ENCODE data around the gene PTPN2.

PTPN2 gene

DNA sequence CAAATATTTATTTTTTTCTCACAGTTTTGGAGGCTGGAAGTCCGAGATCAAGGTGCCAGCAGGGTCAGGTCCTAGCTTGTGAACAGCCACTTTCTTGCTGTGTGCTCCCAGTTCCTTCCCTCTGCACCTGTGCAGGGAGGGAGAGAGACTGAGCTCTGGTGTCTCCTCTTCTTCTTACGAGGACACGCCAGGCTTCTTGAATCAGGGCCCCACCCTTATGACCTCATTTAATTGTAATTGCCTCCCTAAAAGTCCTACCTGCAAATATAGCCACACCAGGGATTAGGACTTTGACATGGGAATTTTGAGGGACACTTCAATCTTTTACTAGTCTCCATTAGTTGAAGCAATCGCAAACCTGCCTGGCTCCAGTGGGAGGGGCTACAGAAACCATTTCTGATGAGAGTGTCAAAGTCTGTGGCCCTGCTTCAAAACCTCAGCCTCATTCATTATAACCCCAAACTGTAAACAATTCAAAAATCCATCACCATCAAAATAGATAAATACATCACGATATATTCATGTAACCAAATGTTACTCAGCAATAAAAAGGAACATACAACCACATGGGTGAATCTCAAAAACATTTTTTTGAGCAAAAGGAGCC lies 45.5 kb upstream of the PTPN2 start:
- Histone ChIP-seq H3K27ac (ENCODE audit: extremely low read depth, low read depth, low read length) (no peak overlapping the region), H3K36me3 (ENCODE audit: control insufficient read depth in 2 of 2, insufficient read depth in 1 of 2, low read length in 2 of 2) (no peaks in the 10 kb centered on the region), H3K4me3 (ENCODE audit: low read depth, low read length) (no peak overlapping the region), H3K9me3 (ENCODE audit: control insufficient read depth, insufficient read depth, low read depth, low read length) (no peaks in the 10 kb centered on the region), H3K4me1 (ENCODE audit: control insufficient read depth, insufficient read depth, low read length) (no peaks in the 10 kb centered on the region)
- POLR2A ChIA-PET: interaction anchor here (1.0 kb wide), 1 partner anchor 38 kb away, joined by 3 read pairs; no protein-coding TSS in a partner anchor
- CTCF ChIA-PET: interaction anchor here (1.0 to 1.1 kb wide), 2 partner anchors 43 to 203 kb away, joined by 4 to 5 read pairs; no protein-coding TSS in a partner anchor
- TF ChIP-seq ZNF530 (tag by site-specific recombination; IDR thresholded peaks at IDR 0.05; ENCODE audit: low read depth) (no peak), KLF1 (tag by site-specific recombination; IDR thresholded peaks at IDR 0.05) (0 out of 2 replicates have a peak, but pooled peaks have one; percentile 25), ZNF837 (tag by site-specific recombination; IDR thresholded peaks at IDR 0.05) (no peak), ZNF548 (tag by site-specific recombination; IDR thresholded peaks at IDR 0.05) (peak; percentile 68)

DNA sequence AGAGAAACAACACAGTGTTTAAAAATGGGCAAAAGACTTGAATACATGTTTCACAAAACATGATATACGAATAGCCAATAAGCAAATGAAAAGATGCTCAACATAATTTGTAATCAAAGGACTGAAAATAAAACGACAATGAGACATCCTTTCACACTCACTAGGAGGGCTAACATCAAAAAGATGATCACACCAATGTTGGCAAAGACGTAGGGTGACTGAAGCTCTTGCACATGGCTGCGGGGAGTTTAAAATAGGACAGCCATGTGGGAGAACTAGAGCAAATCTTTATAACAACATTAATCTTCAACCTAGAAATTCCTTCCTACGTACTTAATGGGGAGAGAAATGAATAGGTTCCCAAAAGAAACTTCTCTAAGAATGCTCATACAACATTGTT lies 44.6 kb upstream of the PTPN2 start:
- Histone ChIP-seq H3K36me3 (ENCODE audit: control insufficient read depth in 2 of 2, insufficient read depth in 1 of 2, low read length in 2 of 2) (no peaks in the 10 kb centered on the region), H3K4me1 (ENCODE audit: control insufficient read depth, insufficient read depth, low read length) (no peaks in the 10 kb centered on the region), H3K4me3 (ENCODE audit: low read depth, low read length) (no peak overlapping the region), H3K27ac (ENCODE audit: extremely low read depth, low read depth, low read length) (no peak overlapping the region), H3K9me3 (ENCODE audit: control insufficient read depth, insufficient read depth, low read depth, low read length) (no peaks in the 10 kb centered on the region)
- POLR2A ChIA-PET: no interaction called here
- CTCF ChIA-PET: interaction anchor here (0.6 to 1.1 kb wide), 4 partner anchors 42 to 1152 kb away, joined by 3 to 4 read pairs (median 4); no protein-coding TSS in a partner anchor
- TF ChIP-seq, protein P1, sequence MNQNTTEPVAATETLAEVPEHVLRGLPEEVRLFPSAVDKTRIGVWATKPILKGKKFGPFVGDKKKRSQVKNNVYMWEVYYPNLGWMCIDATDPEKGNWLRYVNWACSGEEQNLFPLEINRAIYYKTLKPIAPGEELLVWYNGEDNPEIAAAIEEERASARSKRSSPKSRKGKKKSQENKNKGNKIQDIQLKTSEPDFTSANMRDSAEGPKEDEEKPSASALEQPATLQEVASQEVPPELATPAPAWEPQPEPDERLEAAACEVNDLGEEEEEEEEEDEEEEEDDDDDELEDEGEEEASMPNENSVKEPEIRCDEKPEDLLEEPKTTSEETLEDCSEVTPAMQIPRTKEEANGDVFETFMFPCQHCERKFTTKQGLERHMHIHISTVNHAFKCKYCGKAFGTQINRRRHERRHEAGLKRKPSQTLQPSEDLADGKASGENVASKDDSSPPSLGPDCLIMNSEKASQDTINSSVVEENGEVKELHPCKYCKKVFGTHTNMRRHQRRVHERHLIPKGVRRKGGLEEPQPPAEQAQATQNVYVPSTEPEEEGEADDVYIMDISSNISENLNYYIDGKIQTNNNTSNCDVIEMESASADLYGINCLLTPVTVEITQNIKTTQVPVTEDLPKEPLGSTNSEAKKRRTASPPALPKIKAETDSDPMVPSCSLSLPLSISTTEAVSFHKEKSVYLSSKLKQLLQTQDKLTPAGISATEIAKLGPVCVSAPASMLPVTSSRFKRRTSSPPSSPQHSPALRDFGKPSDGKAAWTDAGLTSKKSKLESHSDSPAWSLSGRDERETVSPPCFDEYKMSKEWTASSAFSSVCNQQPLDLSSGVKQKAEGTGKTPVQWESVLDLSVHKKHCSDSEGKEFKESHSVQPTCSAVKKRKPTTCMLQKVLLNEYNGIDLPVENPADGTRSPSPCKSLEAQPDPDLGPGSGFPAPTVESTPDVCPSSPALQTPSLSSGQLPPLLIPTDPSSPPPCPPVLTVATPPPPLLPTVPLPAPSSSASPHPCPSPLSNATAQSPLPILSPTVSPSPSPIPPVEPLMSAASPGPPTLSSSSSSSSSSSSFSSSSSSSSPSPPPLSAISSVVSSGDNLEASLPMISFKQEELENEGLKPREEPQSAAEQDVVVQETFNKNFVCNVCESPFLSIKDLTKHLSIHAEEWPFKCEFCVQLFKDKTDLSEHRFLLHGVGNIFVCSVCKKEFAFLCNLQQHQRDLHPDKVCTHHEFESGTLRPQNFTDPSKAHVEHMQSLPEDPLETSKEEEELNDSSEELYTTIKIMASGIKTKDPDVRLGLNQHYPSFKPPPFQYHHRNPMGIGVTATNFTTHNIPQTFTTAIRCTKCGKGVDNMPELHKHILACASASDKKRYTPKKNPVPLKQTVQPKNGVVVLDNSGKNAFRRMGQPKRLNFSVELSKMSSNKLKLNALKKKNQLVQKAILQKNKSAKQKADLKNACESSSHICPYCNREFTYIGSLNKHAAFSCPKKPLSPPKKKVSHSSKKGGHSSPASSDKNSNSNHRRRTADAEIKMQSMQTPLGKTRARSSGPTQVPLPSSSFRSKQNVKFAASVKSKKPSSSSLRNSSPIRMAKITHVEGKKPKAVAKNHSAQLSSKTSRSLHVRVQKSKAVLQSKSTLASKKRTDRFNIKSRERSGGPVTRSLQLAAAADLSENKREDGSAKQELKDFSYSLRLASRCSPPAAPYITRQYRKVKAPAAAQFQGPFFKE (tag by site-specific recombination; IDR thresholded peaks at IDR 0.05; ENCODE audit: borderline replicate concordance): no peak
- TF ChIP-seq ZBTB48 (tag by site-specific recombination; IDR thresholded peaks at IDR 0.05): no peak
- no peak for TF ChIP-seq YY1 (tag by site-specific recombination; IDR thresholded peaks at IDR 0.05)
- no peak for TF ChIP-seq KLF10 (tag by site-specific recombination; IDR thresholded peaks at IDR 0.05)
- TF ChIP-seq, protein P2, sequence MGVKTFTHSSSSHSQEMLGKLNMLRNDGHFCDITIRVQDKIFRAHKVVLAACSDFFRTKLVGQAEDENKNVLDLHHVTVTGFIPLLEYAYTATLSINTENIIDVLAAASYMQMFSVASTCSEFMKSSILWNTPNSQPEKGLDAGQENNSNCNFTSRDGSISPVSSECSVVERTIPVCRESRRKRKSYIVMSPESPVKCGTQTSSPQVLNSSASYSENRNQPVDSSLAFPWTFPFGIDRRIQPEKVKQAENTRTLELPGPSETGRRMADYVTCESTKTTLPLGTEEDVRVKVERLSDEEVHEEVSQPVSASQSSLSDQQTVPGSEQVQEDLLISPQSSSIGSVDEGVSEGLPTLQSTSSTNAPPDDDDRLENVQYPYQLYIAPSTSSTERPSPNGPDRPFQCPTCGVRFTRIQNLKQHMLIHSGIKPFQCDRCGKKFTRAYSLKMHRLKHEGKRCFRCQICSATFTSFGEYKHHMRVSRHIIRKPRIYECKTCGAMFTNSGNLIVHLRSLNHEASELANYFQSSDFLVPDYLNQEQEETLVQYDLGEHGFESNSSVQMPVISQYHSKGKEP (tag by site-specific recombination; IDR thresholded peaks at IDR 0.05): no peak

DNA sequence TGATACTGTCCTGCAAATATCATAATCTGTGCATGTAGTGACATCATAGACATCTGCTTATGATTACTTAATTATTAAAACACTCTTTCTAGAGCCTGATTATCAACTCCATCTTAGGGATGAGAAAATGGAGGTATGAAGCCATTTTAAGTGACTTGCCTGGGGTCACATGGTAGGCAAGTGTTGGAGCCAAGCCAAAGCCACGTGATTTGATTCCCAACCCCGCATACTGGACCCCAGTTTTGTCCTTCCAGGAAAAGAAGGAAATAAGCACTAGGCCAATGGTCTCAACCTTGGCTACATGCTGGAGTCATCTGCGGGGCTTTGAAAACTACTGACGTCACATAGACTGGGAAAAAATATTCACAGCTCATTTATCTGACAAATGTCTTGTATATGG lies 44.2 kb upstream of the PTPN2 start:
- H3K27ac ChIP-seq (ENCODE audit: extremely low read depth, low read depth, low read length): no peak overlapping the region
- ChIA-PET CTCF (interaction anchor here (0.6 to 1.1 kb wide), 2 partner anchors 42 to 1153 kb away, joined by 3 to 4 read pairs; no protein-coding TSS in a partner anchor), POLR2A (interaction anchor here (0.6 kb wide), 1 partner anchor 45 kb away, joined by 3 read pairs; no protein-coding TSS in a partner anchor)
- TF ChIP-seq ZFP69B (tag by site-specific recombination; IDR thresholded peaks at IDR 0.05): no peak
- TF ChIP-seq ZNF843 (tag by site-specific recombination; IDR thresholded peaks at IDR 0.05): no peak
- no peak for TF ChIP-seq KLF8 (tag by site-specific recombination; IDR thresholded peaks at IDR 0.05)
- no peak for TF ChIP-seq ZNF792 (tag by site-specific recombination; IDR thresholded peaks at IDR 0.05)
- no peak for TF ChIP-seq ZNF544 (tag by site-specific recombination; IDR thresholded peaks at IDR 0.05)
- TF ChIP-seq, protein P3, sequence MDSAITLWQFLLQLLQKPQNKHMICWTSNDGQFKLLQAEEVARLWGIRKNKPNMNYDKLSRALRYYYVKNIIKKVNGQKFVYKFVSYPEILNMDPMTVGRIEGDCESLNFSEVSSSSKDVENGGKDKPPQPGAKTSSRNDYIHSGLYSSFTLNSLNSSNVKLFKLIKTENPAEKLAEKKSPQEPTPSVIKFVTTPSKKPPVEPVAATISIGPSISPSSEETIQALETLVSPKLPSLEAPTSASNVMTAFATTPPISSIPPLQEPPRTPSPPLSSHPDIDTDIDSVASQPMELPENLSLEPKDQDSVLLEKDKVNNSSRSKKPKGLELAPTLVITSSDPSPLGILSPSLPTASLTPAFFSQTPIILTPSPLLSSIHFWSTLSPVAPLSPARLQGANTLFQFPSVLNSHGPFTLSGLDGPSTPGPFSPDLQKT (IDR thresholded peaks at IDR 0.05; ENCODE audit: borderline replicate concordance, low read depth, low read length): no peak
- TF ChIP-seq, protein P4, sequence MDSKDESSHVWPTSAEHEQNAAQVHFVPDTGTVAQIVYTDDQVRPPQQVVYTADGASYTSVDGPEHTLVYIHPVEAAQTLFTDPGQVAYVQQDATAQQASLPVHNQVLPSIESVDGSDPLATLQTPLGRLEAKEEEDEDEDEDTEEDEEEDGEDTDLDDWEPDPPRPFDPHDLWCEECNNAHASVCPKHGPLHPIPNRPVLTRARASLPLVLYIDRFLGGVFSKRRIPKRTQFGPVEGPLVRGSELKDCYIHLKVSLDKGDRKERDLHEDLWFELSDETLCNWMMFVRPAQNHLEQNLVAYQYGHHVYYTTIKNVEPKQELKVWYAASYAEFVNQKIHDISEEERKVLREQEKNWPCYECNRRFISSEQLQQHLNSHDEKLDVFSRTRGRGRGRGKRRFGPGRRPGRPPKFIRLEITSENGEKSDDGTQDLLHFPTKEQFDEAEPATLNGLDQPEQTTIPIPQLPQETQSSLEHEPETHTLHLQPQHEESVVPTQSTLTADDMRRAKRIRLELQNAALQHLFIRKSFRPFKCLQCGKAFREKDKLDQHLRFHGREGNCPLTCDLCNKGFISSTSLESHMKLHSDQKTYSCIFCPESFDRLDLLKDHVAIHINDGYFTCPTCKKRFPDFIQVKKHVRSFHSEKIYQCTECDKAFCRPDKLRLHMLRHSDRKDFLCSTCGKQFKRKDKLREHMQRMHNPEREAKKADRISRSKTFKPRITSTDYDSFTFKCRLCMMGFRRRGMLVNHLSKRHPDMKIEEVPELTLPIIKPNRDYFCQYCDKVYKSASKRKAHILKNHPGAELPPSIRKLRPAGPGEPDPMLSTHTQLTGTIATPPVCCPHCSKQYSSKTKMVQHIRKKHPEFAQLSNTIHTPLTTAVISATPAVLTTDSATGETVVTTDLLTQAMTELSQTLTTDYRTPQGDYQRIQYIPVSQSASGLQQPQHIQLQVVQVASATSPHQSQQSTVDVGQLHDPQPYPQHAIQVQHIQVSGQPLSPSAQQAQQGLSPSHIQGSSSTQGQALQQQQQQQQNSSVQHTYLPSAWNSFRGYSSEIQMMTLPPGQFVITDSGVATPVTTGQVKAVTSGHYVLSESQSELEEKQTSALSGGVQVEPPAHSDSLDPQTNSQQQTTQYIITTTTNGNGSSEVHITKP (tag by site-specific recombination; IDR thresholded peaks at IDR 0.05): no peak
- no peak for TF ChIP-seq ZNF837 (tag by site-specific recombination; IDR thresholded peaks at IDR 0.05)
- TF ChIP-seq, protein P5, sequence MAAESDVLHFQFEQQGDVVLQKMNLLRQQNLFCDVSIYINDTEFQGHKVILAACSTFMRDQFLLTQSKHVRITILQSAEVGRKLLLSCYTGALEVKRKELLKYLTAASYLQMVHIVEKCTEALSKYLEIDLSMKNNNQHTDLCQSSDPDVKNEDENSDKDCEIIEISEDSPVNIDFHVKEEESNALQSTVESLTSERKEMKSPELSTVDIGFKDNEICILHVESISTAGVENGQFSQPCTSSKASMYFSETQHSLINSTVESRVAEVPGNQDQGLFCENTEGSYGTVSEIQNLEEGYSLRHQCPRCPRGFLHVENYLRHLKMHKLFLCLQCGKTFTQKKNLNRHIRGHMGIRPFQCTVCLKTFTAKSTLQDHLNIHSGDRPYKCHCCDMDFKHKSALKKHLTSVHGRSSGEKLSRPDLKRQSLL (tag by site-specific recombination; IDR thresholded peaks at IDR 0.05): no peak

More for the DNA sequence above, 44.2 kb upstream of the PTPN2 start:
- Histone ChIP-seq H3K4me1 (ENCODE audit: control insufficient read depth, insufficient read depth, low read length) (no peaks in the 10 kb centered on the region), H3K4me3 (ENCODE audit: low read depth, low read length) (no peak overlapping the region), H3K36me3 (ENCODE audit: control insufficient read depth in 2 of 2, insufficient read depth in 1 of 2, low read length in 2 of 2) (no peaks in the 10 kb centered on the region), H3K9me3 (ENCODE audit: control insufficient read depth, insufficient read depth, low read depth, low read length) (no peaks in the 10 kb centered on the region)
